Loucy (cell line): Measurements from ENCODE around the gene PDE9A.

Source experiments
- H2AFZ ChIP-seq: fragments of 200-600 bp; sonication (generic); 2 replicates; pipeline ENCODE4 v1.6.0; 2016; ENCODE audit warnings: antibody characterized with exemption, mild to moderate bottlenecking, low read length, moderate library complexity
- H3F3A ChIP-seq: fragments of 200-600 bp; 2 replicates; pipeline ENCODE4 v1.6.0; 2016; ENCODE audit warnings: antibody characterized with exemption, low read depth, mild to moderate bottlenecking
- H3K27me3 ChIP-seq: fragments of 200-600 bp; sonication (generic); 2 replicates; pipeline ENCODE4 v1.6.1; 2014; ENCODE audit warnings: low read length, mild to moderate bottlenecking; ENCODE audit not compliant: insufficient read depth, poor library complexity, severe bottlenecking
- H3K36me3 ChIP-seq: fragments of 200-600 bp; sonication (generic); 2 replicates; pipeline ENCODE4 v1.6.1; 2016; ENCODE audit warnings: low read length; ENCODE audit not compliant: insufficient read depth
- H3K4me1 ChIP-seq: fragments of 200-600 bp; sonication (generic); 2 replicates; pipeline ENCODE4 v1.5.1; 2014; ENCODE audit warnings: low read length, mild to moderate bottlenecking; ENCODE audit not compliant: insufficient read depth, poor library complexity, severe bottlenecking
- H3K4me2 ChIP-seq: fragments of 200-600 bp; sonication (generic); 2 replicates; pipeline ENCODE4 v1.6.0; 2014; ENCODE audit warnings: antibody characterized with exemption, low read length, low read depth, mild to moderate bottlenecking; ENCODE audit not compliant: poor library complexity, severe bottlenecking
- H3K4me3 ChIP-seq: fragments of 200-600 bp; sonication (generic); 2 replicates; pipeline ENCODE4 v1.5.1; 2014; ENCODE audit warnings: low read length, mild to moderate bottlenecking, mixed read lengths; ENCODE audit not compliant: poor library complexity, severe bottlenecking
- H3K79me2 ChIP-seq: fragments of 200-600 bp; sonication (generic); 2 replicates; pipeline ENCODE4 v1.6.1; 2014; ENCODE audit warnings: low read length; ENCODE audit not compliant: insufficient read depth
- H3K9ac ChIP-seq: fragments of 200-600 bp; sonication (generic); 2 replicates; pipeline ENCODE4 v1.6.0; 2014; ENCODE audit warnings: mild to moderate bottlenecking, low read depth, low read length, moderate library complexity; ENCODE audit not compliant: poor library complexity, severe bottlenecking
- H3K9me2 ChIP-seq: fragments of 200-600 bp; sonication (generic); replicated peaks from 2 replicates; pipeline ENCODE4 v1.6.1; 2016; ENCODE audit warnings: low read depth, low read length, mixed read lengths
- H3K9me3 ChIP-seq: fragments of 200-600 bp; sonication (generic); 2 replicates; pipeline ENCODE4 v1.6.1; 2014; ENCODE audit warnings: mild to moderate bottlenecking, antibody characterized with exemption, low read length, low read depth; ENCODE audit not compliant: insufficient read depth
- H4K20me1 ChIP-seq: fragments of 200-600 bp; sonication (generic); 2 replicates; pipeline ENCODE4 v1.6.0; 2014; ENCODE audit warnings: antibody characterized with exemption, low read length, mild to moderate bottlenecking; ENCODE audit not compliant: insufficient read depth, poor library complexity, severe bottlenecking
- EZH2phosphoT487 ChIP-seq: fragments of 200-600 bp; IDR thresholded peaks from 2 replicates; pipeline ENCODE4 v1.6.1; 2018; ENCODE audit warnings: antibody characterized with exemption, mild to moderate bottlenecking, moderate library complexity, borderline replicate concordance
- TF ChIP-seq, protein P1 (sequence below): fragments of 200-600 bp; sonication (generic); conservative IDR thresholded peaks from 2 replicates; pipeline ENCODE4 v1.5.1; 2014; ENCODE audit warnings: mild to moderate bottlenecking, antibody characterized with exemption, low read length

The PDE9A gene

DNA sequence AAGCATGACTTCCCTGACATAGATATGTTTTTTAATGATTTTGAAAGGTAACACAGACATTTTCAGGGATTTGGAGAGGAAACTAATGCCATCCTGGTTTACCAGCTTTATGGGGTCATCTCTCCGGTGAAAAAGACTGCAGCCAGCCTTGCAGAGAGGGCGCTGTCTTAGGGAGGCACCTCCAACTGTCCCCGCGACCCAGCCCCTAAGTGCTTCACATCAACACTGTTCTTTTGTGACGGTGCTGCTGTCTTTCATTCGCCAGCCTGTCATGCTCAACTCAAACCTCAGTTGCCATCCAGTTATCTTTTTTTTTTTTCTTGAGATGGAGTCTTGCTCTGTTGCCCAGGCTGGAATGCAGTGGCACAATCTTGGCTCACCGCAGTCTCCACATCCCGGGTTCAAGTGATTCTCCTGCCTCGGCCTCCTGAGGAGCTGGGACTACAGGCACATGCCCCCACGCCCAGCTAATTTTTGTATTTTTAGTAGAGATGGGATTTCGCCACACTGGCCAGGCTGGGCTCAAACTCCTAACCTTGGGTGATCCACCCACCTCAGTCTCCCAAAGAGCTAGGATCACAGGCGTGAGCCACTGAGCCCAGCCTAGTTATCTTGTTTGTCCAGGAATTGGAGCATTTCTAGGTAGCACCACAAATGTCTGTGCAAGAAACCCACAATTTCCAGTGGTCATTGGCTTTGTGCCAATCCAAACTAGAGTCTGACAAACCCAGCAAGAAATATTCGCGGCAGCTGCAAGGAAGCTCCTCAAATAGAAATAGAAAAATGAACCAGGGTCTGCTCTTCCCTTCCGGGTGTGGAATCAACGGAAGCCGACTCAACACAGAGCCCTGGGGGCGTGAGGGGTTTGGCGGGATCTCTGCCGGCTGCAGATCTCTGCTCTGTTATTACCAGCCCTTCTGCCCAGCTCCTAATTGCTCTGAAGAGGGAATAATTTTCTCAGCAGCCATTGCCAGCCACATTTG is 24.2 kb downstream of the PDE9A start:
- no peak overlapping the region for H3K9ac ChIP-seq
- no peaks in the 10 kb centered on the region for H3K9me3 ChIP-seq
- H4K20me1 ChIP-seq = no peaks in the 10 kb centered on the region
- TF ChIP-seq EZH2phosphoT487 = no peak
- TF ChIP-seq, protein P1, sequence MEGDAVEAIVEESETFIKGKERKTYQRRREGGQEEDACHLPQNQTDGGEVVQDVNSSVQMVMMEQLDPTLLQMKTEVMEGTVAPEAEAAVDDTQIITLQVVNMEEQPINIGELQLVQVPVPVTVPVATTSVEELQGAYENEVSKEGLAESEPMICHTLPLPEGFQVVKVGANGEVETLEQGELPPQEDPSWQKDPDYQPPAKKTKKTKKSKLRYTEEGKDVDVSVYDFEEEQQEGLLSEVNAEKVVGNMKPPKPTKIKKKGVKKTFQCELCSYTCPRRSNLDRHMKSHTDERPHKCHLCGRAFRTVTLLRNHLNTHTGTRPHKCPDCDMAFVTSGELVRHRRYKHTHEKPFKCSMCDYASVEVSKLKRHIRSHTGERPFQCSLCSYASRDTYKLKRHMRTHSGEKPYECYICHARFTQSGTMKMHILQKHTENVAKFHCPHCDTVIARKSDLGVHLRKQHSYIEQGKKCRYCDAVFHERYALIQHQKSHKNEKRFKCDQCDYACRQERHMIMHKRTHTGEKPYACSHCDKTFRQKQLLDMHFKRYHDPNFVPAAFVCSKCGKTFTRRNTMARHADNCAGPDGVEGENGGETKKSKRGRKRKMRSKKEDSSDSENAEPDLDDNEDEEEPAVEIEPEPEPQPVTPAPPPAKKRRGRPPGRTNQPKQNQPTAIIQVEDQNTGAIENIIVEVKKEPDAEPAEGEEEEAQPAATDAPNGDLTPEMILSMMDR = no peak
- H3K9me2 ChIP-seq = no peaks in the 10 kb centered on the region
- H3K4me1 ChIP-seq = peaks cover 9% of the 10 kb centered on the region
- no peak overlapping the region for H3K4me3 ChIP-seq
- H3K4me2 ChIP-seq = peak overlapping the region; percentile 10
- no peak overlapping the region for H2AFZ ChIP-seq
- no peaks in the 10 kb centered on the region for H3F3A ChIP-seq
- H3K36me3 ChIP-seq = no peaks in the 10 kb centered on the region
- no peaks in the 10 kb centered on the region for H3K27me3 ChIP-seq
- no peaks in the 10 kb centered on the region for H3K79me2 ChIP-seq

DNA sequence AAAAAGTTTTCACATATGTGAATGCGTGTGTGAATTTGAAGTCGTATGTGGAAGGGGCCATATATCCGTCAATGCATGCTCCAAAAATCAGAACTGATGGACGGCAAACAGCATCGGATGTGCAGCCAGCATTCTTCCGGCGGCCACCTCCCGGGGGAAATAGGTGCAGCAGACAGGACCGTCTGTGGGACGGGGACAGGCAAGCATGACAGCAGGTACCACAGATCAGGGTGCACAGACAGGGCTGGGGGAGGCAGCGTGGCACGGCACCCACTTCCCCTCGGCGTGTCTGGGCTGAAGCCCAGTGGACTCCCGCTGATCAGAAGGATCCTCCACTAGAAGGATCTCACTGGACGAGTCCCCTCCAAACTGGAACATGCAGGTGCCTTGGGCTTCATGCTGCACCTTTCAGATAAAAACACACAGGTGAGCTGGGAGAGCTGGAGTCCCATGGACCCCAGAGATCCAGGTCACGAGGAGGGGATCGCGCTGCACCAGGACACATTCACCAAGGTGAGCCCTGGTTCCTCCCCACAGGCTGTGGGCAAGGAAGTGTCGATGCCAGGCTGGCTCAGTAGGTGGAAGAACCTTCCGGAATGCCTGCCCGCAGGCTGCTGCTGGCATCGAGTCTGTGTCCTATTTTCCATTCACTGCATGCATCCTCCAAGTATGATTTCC is 25.3 kb downstream of the PDE9A start:
- H3K9me3 ChIP-seq = no peaks in the 10 kb centered on the region
- no peak overlapping the region for H3K4me2 ChIP-seq
- no peaks in the 10 kb centered on the region for H4K20me1 ChIP-seq
- no peak overlapping the region for H2AFZ ChIP-seq
- no peaks in the 10 kb centered on the region for H3K36me3 ChIP-seq
- TF ChIP-seq EZH2phosphoT487 = no peak
- TF ChIP-seq, protein P1 = no peak
- no peaks in the 10 kb centered on the region for H3K79me2 ChIP-seq
- H3F3A ChIP-seq = no peaks in the 10 kb centered on the region
- H3K4me1 ChIP-seq = peaks cover 19% of the 10 kb centered on the region
- H3K9ac ChIP-seq = no peak overlapping the region
- no peaks in the 10 kb centered on the region for H3K27me3 ChIP-seq
- no peaks in the 10 kb centered on the region for H3K9me2 ChIP-seq
- H3K4me3 ChIP-seq = no peak overlapping the region

DNA sequence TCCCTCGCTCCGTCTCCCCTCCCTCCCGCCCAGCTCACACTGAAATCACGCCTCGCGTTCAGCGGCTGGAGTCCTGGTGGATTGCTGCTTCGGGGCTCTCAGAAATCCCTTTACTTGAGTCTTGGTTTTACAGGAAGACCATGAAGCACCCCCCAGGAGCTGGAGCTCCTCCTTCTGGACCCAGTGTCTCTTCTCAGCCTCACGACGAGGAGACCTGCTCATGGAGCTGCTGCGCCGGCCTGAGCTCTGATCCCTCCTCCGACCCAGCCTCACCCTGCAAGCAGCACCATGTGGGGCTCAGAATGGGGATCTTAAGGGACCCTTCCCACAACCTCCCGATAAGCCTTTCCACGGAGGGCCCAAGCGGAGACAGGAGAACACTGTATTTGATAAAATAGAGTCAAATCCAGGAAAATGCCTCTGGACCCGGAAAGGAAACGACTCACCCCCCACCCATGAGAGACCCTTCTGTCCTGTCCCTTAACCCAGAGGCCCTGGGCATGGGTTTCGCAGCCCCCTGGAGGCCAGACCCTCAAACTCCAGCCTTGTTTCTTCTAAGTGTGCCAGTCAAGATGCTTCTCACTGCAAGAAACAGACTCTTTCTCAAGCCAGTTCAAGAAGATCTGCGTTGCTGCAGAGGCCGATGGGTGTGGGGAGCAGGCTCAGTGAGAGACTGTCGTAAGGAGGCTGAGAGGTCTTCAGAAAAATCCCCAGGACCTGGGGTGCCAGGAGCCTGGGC is 26.1 kb downstream of the PDE9A start:
- no peaks in the 10 kb centered on the region for H3K36me3 ChIP-seq
- no peak overlapping the region for H3K9ac ChIP-seq
- no peak overlapping the region for H2AFZ ChIP-seq
- H3K4me1 ChIP-seq = peaks cover 26% of the 10 kb centered on the region
- H3F3A ChIP-seq = no peaks in the 10 kb centered on the region
- H3K27me3 ChIP-seq = no peaks in the 10 kb centered on the region
- H4K20me1 ChIP-seq = no peaks in the 10 kb centered on the region
- no peaks in the 10 kb centered on the region for H3K79me2 ChIP-seq
- TF ChIP-seq, protein P1 = peak; percentile 50
- no peak for TF ChIP-seq EZH2phosphoT487
- H3K4me2 ChIP-seq = no peak overlapping the region
- no peaks in the 10 kb centered on the region for H3K9me2 ChIP-seq
- H3K4me3 ChIP-seq = no peak overlapping the region
- H3K9me3 ChIP-seq = no peaks in the 10 kb centered on the region
